Neural cell (in vitro differentiated cells): ENCODE measurements around the gene ANAPC10. TPM values are rescaled to one million over a fixed set of nuclear protein-coding genes. Genes with fewer than 3 reads are reported as not detected.

Experiments used
- H2AFZ ChIP-seq: fragments of 200-600, 300-800 bp; sonication (generic), shearing (Covaris generic); 2 replicates; pipeline ENCODE4 v1.6.0; 2014; ENCODE audit warnings: low read depth, mild to moderate bottlenecking, antibody characterized with exemption, low read length, moderate library complexity
- H3F3A ChIP-seq: fragments of 200-600 bp; shearing (Covaris generic); 2 replicates; pipeline ENCODE4 v1.6.1; 2016; ENCODE audit warnings: mild to moderate bottlenecking, moderate library complexity, mixed read lengths, antibody characterized with exemption, low read length; ENCODE audit not compliant: insufficient read depth, poor library complexity, severe bottlenecking
- H3K27ac ChIP-seq: fragments of 200-600, 300-800 bp; sonication (generic), shearing (Covaris generic); 2 replicates; pipeline ENCODE4 v1.5.1; 2014; ENCODE audit warnings: mild to moderate bottlenecking, low read length, moderate library complexity
- H3K27me3 ChIP-seq: fragments of 300-800, 200-600 bp; sonication (generic), shearing (Covaris generic); 2 replicates; pipeline ENCODE4 v1.6.0; 2014; ENCODE audit warnings: mild to moderate bottlenecking, low read depth, low read length, moderate library complexity; ENCODE audit not compliant: insufficient read depth
- H3K36me3 ChIP-seq: fragments of 300-800, 200-600 bp; sonication (generic), shearing (Covaris generic); 2 replicates; pipeline ENCODE4 v1.5.1; 2014; ENCODE audit warnings: mild to moderate bottlenecking, antibody characterized with exemption, low read length, moderate library complexity; ENCODE audit not compliant: insufficient read depth
- H3K4me2 ChIP-seq: fragments of 300-800, 200-600 bp; sonication (generic), shearing (Covaris generic); 2 replicates; pipeline ENCODE4 v1.6.0; 2014; ENCODE audit warnings: mild to moderate bottlenecking, low read length
- H3K4me3 ChIP-seq: fragments of 300-800, 200-600 bp; sonication (generic), shearing (Covaris generic); 2 replicates; pipeline ENCODE4 v1.5.1; 2014; ENCODE audit warnings: mild to moderate bottlenecking, low read length, moderate library complexity
- H3K79me2 ChIP-seq: fragments of 200-600 bp; shearing (Covaris generic); replicated peaks from 2 replicates; pipeline ENCODE4 v1.6.0; 2014; ENCODE audit warnings: mild to moderate bottlenecking, low read length, moderate library complexity; ENCODE audit not compliant: insufficient read depth
- H3K9ac ChIP-seq: fragments of 300-800, 200-600 bp; sonication (generic), shearing (Covaris generic); 2 replicates; pipeline ENCODE4 v1.6.1; 2016; ENCODE audit warnings: mild to moderate bottlenecking, low read length, mixed read lengths
- H3K9me2 ChIP-seq: fragments of 200-600 bp; shearing (Covaris generic); 2 replicates; pipeline ENCODE4 v1.6.1; 2016; ENCODE audit warnings: mild to moderate bottlenecking, low read length, mixed read lengths; ENCODE audit not compliant: insufficient read depth
- H3K9me3 ChIP-seq: fragments of 200-600, 300-800 bp; sonication (generic), shearing (Covaris generic); 2 replicates; pipeline ENCODE4 v1.6.1; 2016; ENCODE audit warnings: mild to moderate bottlenecking, mixed run types, low read length, moderate library complexity, mixed read lengths
- H4K20me1 ChIP-seq: fragments of 200-600 bp; shearing (Covaris generic); 2 replicates; pipeline ENCODE4 v1.6.1; 2016; ENCODE audit warnings: mild to moderate bottlenecking, mixed run types; ENCODE audit not compliant: insufficient read depth
- CTCF ChIP-seq: fragments of 450-650 bp; IDR thresholded peaks from 2 replicates; pipeline ENCODE4 v1.5.1; 2014; ENCODE audit warnings: antibody characterized with exemption, mild to moderate bottlenecking, moderate library complexity; ENCODE audit not compliant: poor library complexity, severe bottlenecking
- EP300 ChIP-seq: fragments of 450-650 bp; conservative IDR thresholded peaks from 2 replicates; pipeline ENCODE4 v1.6.1; 2014; ENCODE audit warnings: antibody characterized with exemption, mild to moderate bottlenecking, moderate library complexity; ENCODE audit not compliant: poor library complexity, severe bottlenecking
- EZH2 ChIP-seq: fragments of 200-600, 300-800 bp; shearing (Covaris generic), sonication (generic); IDR thresholded peaks from 2 replicates; pipeline ENCODE4 v1.6.1; 2014; ENCODE audit warnings: antibody characterized with exemption, low read length, borderline replicate concordance, mild to moderate bottlenecking; ENCODE audit not compliant: insufficient read depth, poor library complexity, severe bottlenecking
- MXI1 ChIP-seq: fragments of 450-650 bp; conservative IDR thresholded peaks from 2 replicates; pipeline ENCODE4 v1.6.1; 2014; ENCODE audit warnings: antibody characterized with exemption, mild to moderate bottlenecking; ENCODE audit not compliant: poor library complexity, severe bottlenecking
- POLR2AphosphoS5 ChIP-seq: IDR thresholded peaks from 2 replicates; pipeline ENCODE4 v1.6.1; 2012
- RAD21 ChIP-seq: fragments of 450-650 bp; conservative IDR thresholded peaks from 2 replicates; pipeline ENCODE4 v1.6.1; 2014; ENCODE audit warnings: antibody characterized with exemption, mild to moderate bottlenecking, moderate library complexity
- REST ChIP-seq: IDR thresholded peaks from 2 replicates; pipeline ENCODE4 v1.6.1; 2012; ENCODE audit warnings: borderline replicate concordance
- SMC3 ChIP-seq: fragments of 450-650 bp; conservative IDR thresholded peaks from 2 replicates; pipeline ENCODE4 v1.6.1; 2014; ENCODE audit warnings: antibody characterized with exemption, mild to moderate bottlenecking, moderate library complexity; ENCODE audit not compliant: poor library complexity
- TAF1 ChIP-seq: IDR thresholded peaks from 2 replicates; pipeline ENCODE4 v1.6.1; 2012; ENCODE audit warnings: low read depth
- polyA plus RNA-seq: library from polyadenylated mRNA; depleted of rRNA; stranded (reverse); fragments of >200 nt; gene quantifications from 2 replicates; pipeline ENCODE4 v1.2.3, GENCODE V29; 2014

Gene ANAPC10
- polyA plus RNA-seq, 1 donor from 2014 or later = 37.7 TPM

DNA sequence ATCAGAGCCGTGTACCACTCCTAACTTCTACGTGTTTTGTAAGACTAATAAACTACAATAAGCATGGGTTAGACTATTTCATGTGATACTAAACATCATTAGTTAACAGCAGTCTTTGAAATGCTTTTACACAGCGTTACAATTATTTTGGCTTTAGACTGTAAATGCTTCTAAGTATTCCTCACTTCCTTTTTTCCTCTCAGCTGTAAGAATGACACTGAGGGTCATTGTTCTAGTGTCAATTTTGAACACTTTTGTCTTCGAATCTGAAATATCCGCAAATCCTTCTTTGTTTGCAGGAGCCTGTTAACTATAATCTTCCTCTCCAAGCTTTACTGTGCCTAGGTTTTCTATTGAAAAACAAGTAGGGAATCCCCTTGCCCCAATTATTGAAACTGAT is 1.7 kb upstream of the ANAPC10 start:
- Histone ChIP-seq H3K9me2 (no peaks in the 10 kb centered on the region), H3K27me3 (no peaks in the 10 kb centered on the region), H3K9ac (peak overlapping the region; percentile 83), H3F3A (peaks cover 6% of the 10 kb centered on the region), H3K9me3 (no peaks in the 10 kb centered on the region), H3K4me3 (peak overlapping the region; percentile 87), H3K79me2 (peaks cover 70% of the 10 kb centered on the region), H3K4me2 (peak overlapping the region; percentile 83), H3K27ac (no peak overlapping the region), H3K36me3 (no peaks in the 10 kb centered on the region), H4K20me1 (no peaks in the 10 kb centered on the region), H2AFZ (no peak overlapping the region)
- TF ChIP-seq SMC3 (no peak), EP300 (no peak), POLR2AphosphoS5 (no peak), CTCF (no peak), RAD21 (no peak), EZH2 (no peak), MXI1 (no peak), TAF1 (no peak), REST (no peak)

DNA sequence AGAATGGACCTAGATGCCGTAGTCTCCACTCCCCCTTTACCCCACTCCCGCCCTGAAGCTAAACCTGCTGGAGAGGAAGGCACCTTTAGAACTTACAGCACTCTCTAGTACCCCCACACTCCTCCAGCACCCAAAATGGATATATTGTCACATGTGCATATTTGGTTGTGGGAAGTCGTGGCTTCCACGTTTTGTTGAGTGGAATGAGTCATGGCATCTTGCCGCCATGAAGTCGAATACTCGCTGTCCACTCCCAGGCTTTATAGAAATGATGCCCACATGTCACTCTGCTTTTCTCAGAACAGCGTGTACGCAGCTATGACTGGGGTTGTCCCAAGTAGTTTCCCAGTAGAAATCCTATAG is 660 bp upstream of the ANAPC10 start:
- Histone ChIP-seq H3K9ac (peak overlapping the region; percentile 83), H3K4me3 (peak overlapping the region; percentile 87), H3F3A (peaks cover 6% of the 10 kb centered on the region), H3K9me3 (no peaks in the 10 kb centered on the region), H4K20me1 (no peaks in the 10 kb centered on the region), H2AFZ (peak overlapping the region; percentile 58), H3K4me2 (peak overlapping the region; percentile 83), H3K27ac (peak overlapping the region; percentile 88), H3K27me3 (no peaks in the 10 kb centered on the region), H3K9me2 (no peaks in the 10 kb centered on the region), H3K36me3 (no peaks in the 10 kb centered on the region), H3K79me2 (peaks cover 66% of the 10 kb centered on the region)
- TF ChIP-seq TAF1 (no peak), POLR2AphosphoS5 (no peak), SMC3 (no peak), EP300 (no peak), EZH2 (no peak), MXI1 (no peak), REST (no peak), RAD21 (no peak), CTCF (no peak)
